Activated CD4-positive, alpha-beta T cell treated with anti-CD3 and anti-CD28 coated beads, Interleukin-2, Interleukin-6, amounts not matched to agents 100 ng/mL and 50 ng/mL, durations not matched to agents 16 hours and 8 hours (primary cell): ENCODE results near the gene EPHA1.

Experiments used
- DNase-seq: peaks from one replicate; pipeline ENCODE4 v3.0.0-alpha.2; 2020

The EPHA1 gene

GRCh38 chr7:143408686-143409561 is at the start of gene EPHA1:
TSS of gene EPHA1 (minus strand) at chr7:143408856. CDS start at chr7:143408805, 51 bp downstream.
- peak; percentile 42 for DNase-seq

DNA sequence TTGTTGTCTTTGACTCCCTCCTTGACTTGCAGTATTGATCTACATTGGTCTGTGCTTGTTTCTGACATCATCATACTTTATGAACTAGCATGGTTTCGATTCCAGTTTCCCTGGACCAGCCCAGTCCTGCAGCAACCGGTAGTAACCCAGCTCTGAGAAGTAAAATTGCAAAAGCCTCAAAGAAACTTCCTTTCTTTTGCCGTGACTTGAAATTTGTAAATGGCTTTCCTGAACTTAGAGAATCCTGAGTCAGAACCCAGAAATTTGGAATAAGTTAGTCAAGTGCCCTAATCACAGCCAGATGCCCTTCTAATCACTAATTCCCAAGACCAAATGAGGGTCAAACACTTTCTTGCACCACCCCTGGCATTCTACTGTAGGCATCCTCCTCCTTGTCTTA is 49.6 kb upstream of the EPHA1 start:
- DNase-seq: no peak

- no peak for DNase-seq
Measured at GRCh38 chr7:143456992-143457793, 48.5 kb upstream of the EPHA1 start.

DNA sequence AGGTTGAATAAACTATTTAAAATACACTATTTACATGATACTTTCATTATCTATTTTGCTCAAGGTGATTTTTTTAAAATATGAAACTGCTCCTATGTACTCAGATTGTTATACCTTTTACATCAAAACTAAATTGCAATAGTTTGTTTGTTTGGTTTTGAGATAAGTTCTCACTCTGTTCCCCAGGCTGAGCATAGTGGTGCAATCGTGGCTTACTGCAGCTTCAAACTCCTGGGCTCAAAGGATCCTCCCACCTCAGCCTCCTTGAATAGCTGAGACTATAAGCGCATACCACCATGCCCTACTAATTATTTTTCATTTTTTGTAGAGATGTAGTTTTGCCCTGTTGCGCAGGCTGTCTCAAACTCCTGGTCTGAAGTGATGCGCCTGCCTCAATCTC is 47.3 kb upstream of the EPHA1 start:
- DNase-seq: no peak

DNA sequence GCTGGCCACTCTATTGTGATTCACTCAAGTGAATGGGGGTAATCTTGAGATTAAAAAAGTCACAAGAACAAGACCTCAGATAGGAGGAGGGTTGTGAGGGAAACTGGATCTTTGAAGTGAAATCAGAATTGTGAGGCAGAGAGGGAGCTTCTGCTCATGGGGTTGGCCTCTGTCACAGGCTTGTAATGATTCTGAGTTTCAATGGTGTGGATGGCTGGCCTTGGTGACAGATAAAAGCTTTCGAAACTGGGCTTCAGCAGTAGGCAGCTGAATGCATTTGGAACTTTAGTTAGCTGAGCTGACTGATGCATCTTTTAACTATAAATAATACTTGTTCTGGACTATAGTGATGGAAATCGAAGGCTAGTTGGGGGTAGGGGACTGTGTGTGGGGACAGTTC is 46.8 kb upstream of the EPHA1 start:
- DNase-seq: no peak

- DNase-seq: no peak
Measured at GRCh38 chr7:143454091-143454680, 45.5 kb upstream of the EPHA1 start.

DNA sequence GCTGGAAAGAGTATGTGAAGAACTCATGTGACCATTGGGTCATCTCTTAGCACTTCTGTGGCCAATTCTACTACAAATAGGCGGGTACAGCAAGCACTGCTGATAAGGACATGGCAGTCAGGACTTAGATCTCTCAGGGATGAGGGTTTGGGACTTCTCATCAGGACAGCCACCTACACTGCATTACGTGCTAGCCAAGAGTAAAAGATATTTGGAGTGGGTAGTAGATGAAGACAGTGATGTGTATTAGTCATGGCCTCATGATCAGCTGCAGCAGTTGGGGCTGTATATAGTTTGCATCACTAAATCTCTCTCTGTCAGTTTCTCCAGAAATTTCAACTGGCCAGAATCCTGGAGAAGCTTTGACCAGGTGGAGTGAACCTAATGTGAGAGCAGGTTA is 43.8 kb upstream of the EPHA1 start:
- DNase-seq: no peak

- DNase-seq: no peak
Measured at GRCh38 chr7:143451746-143452145, 43.1 kb upstream of the EPHA1 start.

- DNase-seq: no peak
Measured at GRCh38 chr7:143451122-143451521, 42.5 kb upstream of the EPHA1 start.

- no peak for DNase-seq
Measured at GRCh38 chr7:143449793-143450192, 41.1 kb upstream of the EPHA1 start.

- no peak for DNase-seq
Measured at GRCh38 chr7:143448429-143448828, 39.8 kb upstream of the EPHA1 start.

GRCh38 chr7:143447466-143447865 is 38.8 kb upstream of the EPHA1 start:
- DNase-seq: no peak

DNA sequence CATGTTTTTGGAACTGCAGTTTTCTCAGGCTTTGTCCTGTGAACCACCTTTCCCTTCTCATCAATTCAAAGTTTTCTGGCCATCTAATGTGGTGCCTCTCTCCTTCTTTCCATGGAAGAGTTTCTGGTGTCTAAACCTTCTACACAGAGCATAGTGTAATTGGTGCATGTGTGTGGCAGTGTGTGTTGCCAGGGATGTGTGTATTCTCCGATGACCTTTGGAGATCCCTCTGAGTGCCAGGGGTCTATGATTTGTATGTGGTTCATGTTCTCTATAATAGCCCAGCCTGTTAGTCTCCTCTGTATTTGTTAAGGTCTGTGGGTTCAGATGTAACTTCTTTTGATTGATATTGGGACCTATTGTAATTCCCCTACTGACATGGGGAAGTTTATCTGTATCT is 36.1 kb upstream of the EPHA1 start:
- no peak for DNase-seq

GRCh38 chr7:143444063-143444782 is 35.6 kb upstream of the EPHA1 start:
- DNase-seq: no peak

- no peak for DNase-seq
Measured at GRCh38 chr7:143443153-143443552, 34.5 kb upstream of the EPHA1 start, which contains the start of gene TAS2R60. TSS of gene TAS2R60 (plus strand) at chr7:143443453. CDS start at chr7:143443453, 0 bp downstream.

DNA sequence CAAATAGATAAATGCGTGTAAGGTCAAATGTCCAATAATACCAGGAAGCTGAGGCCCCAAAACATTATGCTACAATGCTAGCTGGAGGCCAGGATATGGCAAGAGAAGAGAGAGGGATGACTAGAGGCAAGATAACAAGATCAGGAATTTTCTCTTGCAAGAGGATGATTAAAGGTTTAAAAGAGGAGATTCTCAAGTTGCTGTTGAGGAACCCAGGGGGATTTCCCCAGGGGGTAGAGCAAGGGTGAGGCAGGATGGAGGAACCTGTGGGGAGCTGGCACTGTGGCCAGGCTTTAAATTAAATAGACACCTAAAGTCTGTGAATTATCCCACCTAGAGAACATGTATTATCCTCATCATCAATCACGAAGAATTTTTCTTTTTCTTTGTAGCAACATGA is 31.2 kb upstream of the EPHA1 start:
- no peak for DNase-seq

- peak; percentile 9 for DNase-seq
Measured at GRCh38 chr7:143437578-143437977, 28.9 kb upstream of the EPHA1 start.

GRCh38 chr7:143436325-143436946 is 27.8 kb upstream of the EPHA1 start:
- no peak for DNase-seq

GRCh38 chr7:143435266-143435665 is 26.6 kb upstream of the EPHA1 start:
- DNase-seq: no peak

DNA sequence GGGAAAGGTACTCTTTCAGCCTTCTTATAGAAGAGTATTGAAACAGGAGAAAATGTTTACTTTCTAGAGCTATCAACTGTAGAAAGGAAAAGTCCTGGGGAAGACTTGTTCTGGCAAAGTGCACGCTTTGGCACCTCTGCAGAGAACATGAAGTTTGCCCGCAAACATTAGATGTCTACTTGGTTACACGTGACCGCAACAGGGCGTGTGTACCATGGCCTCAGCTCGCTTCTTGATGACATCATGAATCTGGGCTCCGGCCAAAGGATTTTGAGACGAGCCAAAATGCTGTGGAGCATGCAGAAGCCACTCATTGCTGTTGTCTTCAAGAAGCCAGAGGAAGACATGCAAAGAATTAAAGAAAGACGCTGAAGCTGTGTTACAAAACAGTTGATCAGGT is 26.0 kb upstream of the EPHA1 start:
- no peak for DNase-seq

DNA sequence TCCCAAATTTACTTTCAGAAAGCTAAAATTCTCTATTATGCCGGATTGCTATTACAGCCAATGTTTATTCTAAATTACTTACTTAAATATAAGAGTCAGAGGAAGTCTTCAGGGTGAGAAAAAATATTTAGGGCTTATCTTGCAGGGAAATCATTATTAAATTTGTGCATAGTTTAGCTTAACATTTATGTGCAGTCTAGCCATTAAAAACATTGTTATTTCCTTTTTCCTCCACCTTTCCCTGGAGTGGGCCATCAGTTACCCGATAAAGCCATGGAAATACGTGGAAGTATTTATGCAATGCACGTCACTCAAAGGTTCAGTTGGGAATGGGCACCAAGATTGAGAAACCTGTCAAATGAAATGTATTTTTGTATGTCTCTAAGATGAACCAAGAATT is 25.1 kb upstream of the EPHA1 start:
- DNase-seq: no peak

DNA sequence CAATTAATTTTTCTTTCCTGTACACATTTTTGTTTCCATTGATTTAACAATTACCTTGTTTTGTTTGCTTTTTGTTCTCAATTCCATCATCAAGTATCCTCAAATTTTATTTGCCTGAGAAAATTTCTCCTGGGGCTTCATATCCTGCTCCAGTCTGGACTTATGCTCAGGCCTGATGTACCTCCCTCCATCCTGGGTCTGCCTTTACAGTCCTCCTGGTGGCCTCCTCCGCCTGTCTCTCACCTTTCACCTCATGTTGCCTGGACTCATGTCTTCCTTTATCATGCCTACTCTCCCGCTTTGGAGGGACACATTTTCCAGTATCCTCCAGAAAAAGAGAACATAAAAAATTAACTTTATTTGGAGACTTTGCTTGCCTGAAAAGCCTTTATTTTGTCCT is 22.5 kb upstream of the EPHA1 start:
- DNase-seq: no peak
